ENCODE data around the gene HBZ.
A peak's percentile ranks its signal among the peaks of the same experiment; 100 is the strongest.

Gene HBZ

DNA sequence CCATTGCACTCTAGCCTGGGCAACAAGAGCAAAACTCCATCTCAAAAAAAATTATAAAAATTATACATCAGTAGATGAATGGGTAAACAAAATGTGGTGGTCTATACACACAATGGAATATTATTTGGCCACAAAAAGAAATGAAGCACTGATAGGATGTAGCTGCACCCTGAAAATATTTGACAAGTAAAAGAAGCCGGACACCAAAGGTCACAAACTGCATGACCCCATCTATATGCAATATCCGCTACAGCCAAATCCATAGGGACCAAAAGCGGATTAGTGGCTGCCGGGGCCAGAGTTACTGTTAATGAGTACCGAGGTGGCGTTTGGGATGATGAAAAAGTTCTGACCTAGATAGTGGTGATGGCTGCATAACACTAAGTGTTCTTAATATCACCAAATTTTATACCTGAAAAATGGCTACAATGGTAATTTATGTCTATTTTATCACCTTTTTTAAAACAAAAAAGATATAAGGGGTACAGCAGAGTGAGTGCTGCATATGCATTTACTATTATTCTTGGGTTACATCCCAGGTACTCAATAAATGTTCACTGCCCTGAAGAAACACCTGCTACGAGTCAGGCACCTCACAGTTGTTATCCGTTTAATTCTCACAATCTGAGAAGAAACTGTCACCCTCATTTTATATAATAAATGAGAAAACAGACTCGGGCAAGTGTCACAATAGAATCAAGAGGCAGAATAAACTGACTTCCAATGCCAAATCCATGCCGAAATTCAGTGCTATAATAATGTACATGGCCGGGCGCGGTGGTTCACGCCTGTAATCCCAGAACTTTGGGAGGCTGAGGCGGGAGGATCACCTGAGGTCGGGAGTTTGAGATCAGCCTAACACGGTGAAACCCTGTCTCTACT, 27.0 kb downstream of the HBZ start:
- ATAC-seq, result no peak
- TF ChIP-seq RARB (CRISPR knock-in tag; IDR thresholded peaks at IDR 0.05) (no peak), ESRRG (CRISPR knock-in tag; IDR thresholded peaks at IDR 0.05) (no peak), TOX (CRISPR knock-in tag; IDR thresholded peaks at IDR 0.05; ENCODE audit: borderline replicate concordance) (no peak), TCF4 (CRISPR knock-in tag; IDR thresholded peaks at IDR 0.05; ENCODE audit: borderline replicate concordance) (no peak), BACH2 (CRISPR knock-in tag; IDR thresholded peaks at IDR 0.05; ENCODE audit: borderline replicate concordance) (no peak), ZC3H10 (CRISPR knock-in tag; IDR thresholded peaks at IDR 0.05) (no peak), CSDC2 (CRISPR knock-in tag; IDR thresholded peaks at IDR 0.05) (no peak), OSR1 (CRISPR knock-in tag; IDR thresholded peaks at IDR 0.05) (no peak)
- TF ChIP-seq, protein P1, sequence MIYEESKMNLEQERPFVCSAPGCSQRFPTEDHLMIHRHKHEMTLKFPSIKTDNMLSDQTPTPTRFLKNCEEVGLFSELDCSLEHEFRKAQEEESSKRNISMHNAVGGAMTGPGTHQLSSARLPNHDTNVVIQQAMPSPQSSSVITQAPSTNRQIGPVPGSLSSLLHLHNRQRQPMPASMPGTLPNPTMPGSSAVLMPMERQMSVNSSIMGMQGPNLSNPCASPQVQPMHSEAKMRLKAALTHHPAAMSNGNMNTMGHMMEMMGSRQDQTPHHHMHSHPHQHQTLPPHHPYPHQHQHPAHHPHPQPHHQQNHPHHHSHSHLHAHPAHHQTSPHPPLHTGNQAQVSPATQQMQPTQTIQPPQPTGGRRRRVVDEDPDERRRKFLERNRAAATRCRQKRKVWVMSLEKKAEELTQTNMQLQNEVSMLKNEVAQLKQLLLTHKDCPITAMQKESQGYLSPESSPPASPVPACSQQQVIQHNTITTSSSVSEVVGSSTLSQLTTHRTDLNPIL (CRISPR knock-in tag; IDR thresholded peaks at IDR 0.05; ENCODE audit: low read depth), result no peak
- TF ChIP-seq, protein P2, sequence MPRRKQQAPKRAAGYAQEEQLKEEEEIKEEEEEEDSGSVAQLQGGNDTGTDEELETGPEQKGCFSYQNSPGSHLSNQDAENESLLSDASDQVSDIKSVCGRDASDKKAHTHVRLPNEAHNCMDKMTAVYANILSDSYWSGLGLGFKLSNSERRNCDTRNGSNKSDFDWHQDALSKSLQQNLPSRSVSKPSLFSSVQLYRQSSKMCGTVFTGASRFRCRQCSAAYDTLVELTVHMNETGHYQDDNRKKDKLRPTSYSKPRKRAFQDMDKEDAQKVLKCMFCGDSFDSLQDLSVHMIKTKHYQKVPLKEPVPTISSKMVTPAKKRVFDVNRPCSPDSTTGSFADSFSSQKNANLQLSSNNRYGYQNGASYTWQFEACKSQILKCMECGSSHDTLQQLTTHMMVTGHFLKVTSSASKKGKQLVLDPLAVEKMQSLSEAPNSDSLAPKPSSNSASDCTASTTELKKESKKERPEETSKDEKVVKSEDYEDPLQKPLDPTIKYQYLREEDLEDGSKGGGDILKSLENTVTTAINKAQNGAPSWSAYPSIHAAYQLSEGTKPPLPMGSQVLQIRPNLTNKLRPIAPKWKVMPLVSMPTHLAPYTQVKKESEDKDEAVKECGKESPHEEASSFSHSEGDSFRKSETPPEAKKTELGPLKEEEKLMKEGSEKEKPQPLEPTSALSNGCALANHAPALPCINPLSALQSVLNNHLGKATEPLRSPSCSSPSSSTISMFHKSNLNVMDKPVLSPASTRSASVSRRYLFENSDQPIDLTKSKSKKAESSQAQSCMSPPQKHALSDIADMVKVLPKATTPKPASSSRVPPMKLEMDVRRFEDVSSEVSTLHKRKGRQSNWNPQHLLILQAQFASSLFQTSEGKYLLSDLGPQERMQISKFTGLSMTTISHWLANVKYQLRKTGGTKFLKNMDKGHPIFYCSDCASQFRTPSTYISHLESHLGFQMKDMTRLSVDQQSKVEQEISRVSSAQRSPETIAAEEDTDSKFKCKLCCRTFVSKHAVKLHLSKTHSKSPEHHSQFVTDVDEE (CRISPR knock-in tag; IDR thresholded peaks at IDR 0.05), result no peak
- TF ChIP-seq, protein P3, sequence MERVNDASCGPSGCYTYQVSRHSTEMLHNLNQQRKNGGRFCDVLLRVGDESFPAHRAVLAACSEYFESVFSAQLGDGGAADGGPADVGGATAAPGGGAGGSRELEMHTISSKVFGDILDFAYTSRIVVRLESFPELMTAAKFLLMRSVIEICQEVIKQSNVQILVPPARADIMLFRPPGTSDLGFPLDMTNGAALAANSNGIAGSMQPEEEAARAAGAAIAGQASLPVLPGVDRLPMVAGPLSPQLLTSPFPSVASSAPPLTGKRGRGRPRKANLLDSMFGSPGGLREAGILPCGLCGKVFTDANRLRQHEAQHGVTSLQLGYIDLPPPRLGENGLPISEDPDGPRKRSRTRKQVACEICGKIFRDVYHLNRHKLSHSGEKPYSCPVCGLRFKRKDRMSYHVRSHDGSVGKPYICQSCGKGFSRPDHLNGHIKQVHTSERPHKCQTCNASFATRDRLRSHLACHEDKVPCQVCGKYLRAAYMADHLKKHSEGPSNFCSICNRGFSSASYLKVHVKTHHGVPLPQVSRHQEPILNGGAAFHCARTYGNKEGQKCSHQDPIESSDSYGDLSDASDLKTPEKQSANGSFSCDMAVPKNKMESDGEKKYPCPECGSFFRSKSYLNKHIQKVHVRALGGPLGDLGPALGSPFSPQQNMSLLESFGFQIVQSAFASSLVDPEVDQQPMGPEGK (CRISPR knock-in tag; IDR thresholded peaks at IDR 0.05; ENCODE audit: borderline replicate concordance), result no peak
- TF ChIP-seq, protein P4, sequence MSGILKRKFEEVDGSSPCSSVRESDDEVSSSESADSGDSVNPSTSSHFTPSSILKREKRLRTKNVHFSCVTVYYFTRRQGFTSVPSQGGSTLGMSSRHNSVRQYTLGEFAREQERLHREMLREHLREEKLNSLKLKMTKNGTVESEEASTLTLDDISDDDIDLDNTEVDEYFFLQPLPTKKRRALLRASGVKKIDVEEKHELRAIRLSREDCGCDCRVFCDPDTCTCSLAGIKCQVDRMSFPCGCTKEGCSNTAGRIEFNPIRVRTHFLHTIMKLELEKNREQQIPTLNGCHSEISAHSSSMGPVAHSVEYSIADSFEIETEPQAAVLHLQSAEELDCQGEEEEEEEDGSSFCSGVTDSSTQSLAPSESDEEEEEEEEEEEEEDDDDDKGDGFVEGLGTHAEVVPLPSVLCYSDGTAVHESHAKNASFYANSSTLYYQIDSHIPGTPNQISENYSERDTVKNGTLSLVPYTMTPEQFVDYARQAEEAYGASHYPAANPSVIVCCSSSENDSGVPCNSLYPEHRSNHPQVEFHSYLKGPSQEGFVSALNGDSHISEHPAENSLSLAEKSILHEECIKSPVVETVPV (CRISPR knock-in tag; IDR thresholded peaks at IDR 0.05), result no peak
- TF ChIP-seq, protein P5, sequence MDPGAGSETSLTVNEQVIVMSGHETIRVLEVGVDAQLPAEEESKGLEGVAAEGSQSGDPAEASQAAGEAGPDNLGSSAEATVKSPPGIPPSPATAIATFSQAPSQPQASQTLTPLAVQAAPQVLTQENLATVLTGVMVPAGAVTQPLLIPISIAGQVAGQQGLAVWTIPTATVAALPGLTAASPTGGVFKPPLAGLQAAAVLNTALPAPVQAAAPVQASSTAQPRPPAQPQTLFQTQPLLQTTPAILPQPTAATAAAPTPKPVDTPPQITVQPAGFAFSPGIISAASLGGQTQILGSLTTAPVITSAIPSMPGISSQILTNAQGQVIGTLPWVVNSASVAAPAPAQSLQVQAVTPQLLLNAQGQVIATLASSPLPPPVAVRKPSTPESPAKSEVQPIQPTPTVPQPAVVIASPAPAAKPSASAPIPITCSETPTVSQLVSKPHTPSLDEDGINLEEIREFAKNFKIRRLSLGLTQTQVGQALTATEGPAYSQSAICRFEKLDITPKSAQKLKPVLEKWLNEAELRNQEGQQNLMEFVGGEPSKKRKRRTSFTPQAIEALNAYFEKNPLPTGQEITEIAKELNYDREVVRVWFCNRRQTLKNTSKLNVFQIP (CRISPR knock-in tag; IDR thresholded peaks at IDR 0.05; ENCODE audit: borderline replicate concordance, low read depth), result no peak

DNA sequence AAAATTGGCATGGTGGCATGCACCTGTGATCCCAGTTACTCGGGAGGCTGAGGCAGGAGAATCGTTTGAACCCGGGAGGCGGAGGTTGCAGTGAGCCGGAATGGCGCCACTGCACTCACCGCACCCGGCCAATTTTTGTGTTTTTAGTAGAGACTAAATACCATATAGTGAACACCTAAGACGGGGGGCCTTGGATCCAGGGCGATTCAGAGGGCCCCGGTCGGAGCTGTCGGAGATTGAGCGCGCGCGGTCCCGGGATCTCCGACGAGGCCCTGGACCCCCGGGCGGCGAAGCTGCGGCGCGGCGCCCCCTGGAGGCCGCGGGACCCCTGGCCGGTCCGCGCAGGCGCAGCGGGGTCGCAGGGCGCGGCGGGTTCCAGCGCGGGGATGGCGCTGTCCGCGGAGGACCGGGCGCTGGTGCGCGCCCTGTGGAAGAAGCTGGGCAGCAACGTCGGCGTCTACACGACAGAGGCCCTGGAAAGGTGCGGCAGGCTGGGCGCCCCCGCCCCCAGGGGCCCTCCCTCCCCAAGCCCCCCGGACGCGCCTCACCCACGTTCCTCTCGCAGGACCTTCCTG, 27.7 kb downstream of the HBZ start, which contains the start of gene HBQ1:
HBQ1 (plus strand) TSS at position 359 of the 575 bp plus-strand sequence; CDS start at position 387, 28 bp downstream.
- peak; percentile 64 for ATAC-seq
- no peak for TF ChIP-seq ISL1 (CRISPR knock-in tag; IDR thresholded peaks at IDR 0.05)
- no peak for TF ChIP-seq OSR1 (CRISPR knock-in tag; IDR thresholded peaks at IDR 0.05)
- TF ChIP-seq ZFP30 (CRISPR knock-in tag; IDR thresholded peaks at IDR 0.05), result no peak
- no peak for TF ChIP-seq RARB (CRISPR knock-in tag; IDR thresholded peaks at IDR 0.05)
- TF ChIP-seq, protein P3 (CRISPR knock-in tag; IDR thresholded peaks at IDR 0.05; ENCODE audit: borderline replicate concordance), result no peak
- TF ChIP-seq, protein P2 (CRISPR knock-in tag; IDR thresholded peaks at IDR 0.05), result no peak
- no peak for TF ChIP-seq PPARA (CRISPR knock-in tag; IDR thresholded peaks at IDR 0.05; ENCODE audit: borderline replicate concordance)
- no peak for TF ChIP-seq CSDC2 (CRISPR knock-in tag; IDR thresholded peaks at IDR 0.05)
- TF ChIP-seq TCF4 (CRISPR knock-in tag; IDR thresholded peaks at IDR 0.05; ENCODE audit: borderline replicate concordance), result no peak
- no peak for TF ChIP-seq ZFP3 (CRISPR knock-in tag; IDR thresholded peaks at IDR 0.05)
- TF ChIP-seq, protein P4 (CRISPR knock-in tag; IDR thresholded peaks at IDR 0.05), result no peak
- TF ChIP-seq, protein P5 (CRISPR knock-in tag; IDR thresholded peaks at IDR 0.05; ENCODE audit: borderline replicate concordance, low read depth), result no peak
- TF ChIP-seq ZNF70 (CRISPR knock-in tag; IDR thresholded peaks at IDR 0.05), result no peak

Measured in SK-N-SH treated with all-trans-retinoic acid at 6 μM for 48 hours (cell line).